K562 (cell line): ENCODE measurements around the gene IQGAP3. TPM values are rescaled to one million over a fixed set of nuclear protein-coding genes. Genes with fewer than 3 reads are reported as not detected.

ENCODE experiments used
- GATAD2A ChIP-seq: fragments of 450-650 bp; IDR thresholded peaks from 2 replicates; pipeline ENCODE4 v1.6.1; 2017
- KDM5B ChIP-seq: fragments of 200-600 bp; sonication (generic); IDR thresholded peaks from 2 replicates; pipeline ENCODE4 v1.6.1; 2012; ENCODE audit warnings: low read depth, mild to moderate bottlenecking, moderate library complexity, low read length, control low read depth, inconsistent platforms; ENCODE audit not compliant: insufficient replicate concordance
- PCBP1 ChIP-seq: fragments of 200-400 bp; formaldehyde crosslinking; IDR thresholded peaks from 2 replicates; pipeline ENCODE4 v1.6.1; 2018; ENCODE audit warnings: mild to moderate bottlenecking, low read depth, low read length; ENCODE audit not compliant: poor library complexity, severe bottlenecking
- TBP ChIP-seq: optimal IDR thresholded peaks from 2 replicates; pipeline ENCODE3; 2011; ENCODE audit warnings: low read depth, low read length, improper control_type of control experiment
- XRCC4 ChIP-seq: IDR thresholded peaks from one replicate; pipeline ENCODE4 v1.6.1; 2011; ENCODE audit not compliant: insufficient read depth, insufficient read length; ENCODE audit errors: extremely low read depth
- YY1 ChIP-seq, 3 experiments: IDR thresholded peaks; 2 replicates each; pipeline ENCODE4 v1.6.1; 2011; ENCODE audit warnings: low read length in 2 of 3, mild to moderate bottlenecking in 2 of 3, moderate library complexity in 2 of 3, borderline replicate concordance in 1 of 3, control low read depth in 1 of 3, low read depth in 1 of 3; ENCODE audit not compliant: insufficient read depth in 3 of 3, insufficient replicate concordance in 2 of 3, control insufficient read depth in 1 of 3, insufficient read length in 1 of 3; ENCODE audit errors: extremely low read depth in 1 of 3
- ZBTB11 ChIP-seq, 3 experiments: fragments of 200-800 bp in 1 of 3; fragments of 250-450 bp in 1 of 3; fragments of 450-650 bp in 1 of 3; sonication (Bioruptor Pico) in 1 of 3; sonication (Bioruptor generic) in 1 of 3; formaldehyde crosslinking in 1 of 3; IDR thresholded peaks; 2 replicates each; pipeline versions ENCODE4 v1.6.1 to v1.8.0; 2016 to 2022; ENCODE audit warnings: mild to moderate bottlenecking in 2 of 3, missing genetic modification characterization in 2 of 3, missing compliant biosample characterization in 1 of 3, moderate library complexity in 1 of 3
- ZBTB12 ChIP-seq: fragments of 250-450 bp; sonication (Bioruptor Pico); IDR thresholded peaks from 2 replicates; pipeline ENCODE4 v1.4.0; 2020
- ZKSCAN3 ChIP-seq: fragments of 250-450 bp; sonication (Bioruptor Pico); IDR thresholded peaks from 2 replicates; pipeline ENCODE4 v1.4.0; 2020
- ZNF277 ChIP-seq: fragments of 250-450 bp; sonication (Bioruptor Pico); IDR thresholded peaks from 2 replicates; pipeline ENCODE4 v1.8.0; 2022; ENCODE audit warnings: inconsistent platforms, mild to moderate bottlenecking, moderate library complexity, borderline replicate concordance
- polyA plus RNA-seq, 8 experiments: library from polyadenylated mRNA; depleted of rRNA in 4 of 8; stranded (reverse) in 5 of 8; unstranded in 3 of 8; fragments of >200 nt; fragmentation: Nextera tagmentation in 2 of 8; fragmentation: Illumina TruSeq in 1 of 8; extraction: Ambion mirVana in 2 of 8; extraction: Trizol in 1 of 8; gene quantifications; 2 replicates each; pipeline versions ENCODE4 v1.2.1 to v1.2.3, GENCODE V29; 2011 to 2014; ENCODE audit warnings: inconsistent platforms in 1 of 8, missing spikeins in 1 of 8
- total RNA-seq, 7 experiments: library from RNA; depleted of rRNA in 6 of 7; stranded (reverse); fragments of >200 nt in 6 of 7; fragmentation: Illumina TruSeq in 2 of 7; extraction: Trizol in 2 of 7; gene quantifications; 2 replicates each; pipeline versions ENCODE4 v1.2.1 to v1.2.3, GENCODE V29; 2011 to 2021; ENCODE audit warnings: low replicate concordance in 1 of 7
- TF ChIP-seq, protein P1 (sequence below): fragments of 450-650 bp; conservative IDR thresholded peaks from 2 replicates; pipeline ENCODE4 v1.6.1; 2016; ENCODE audit warnings: missing genetic modification characterization, low read depth, mild to moderate bottlenecking, control low read depth, missing compliant biosample characterization

The IQGAP3 gene
- total and polyA plus RNA-seq, 9 of the 15 experiments (the other 6 are each of a cell fraction or from before 2014, with no cell fraction given) = 1.4 to 16.6 (median 11.9) TPM

DNA sequence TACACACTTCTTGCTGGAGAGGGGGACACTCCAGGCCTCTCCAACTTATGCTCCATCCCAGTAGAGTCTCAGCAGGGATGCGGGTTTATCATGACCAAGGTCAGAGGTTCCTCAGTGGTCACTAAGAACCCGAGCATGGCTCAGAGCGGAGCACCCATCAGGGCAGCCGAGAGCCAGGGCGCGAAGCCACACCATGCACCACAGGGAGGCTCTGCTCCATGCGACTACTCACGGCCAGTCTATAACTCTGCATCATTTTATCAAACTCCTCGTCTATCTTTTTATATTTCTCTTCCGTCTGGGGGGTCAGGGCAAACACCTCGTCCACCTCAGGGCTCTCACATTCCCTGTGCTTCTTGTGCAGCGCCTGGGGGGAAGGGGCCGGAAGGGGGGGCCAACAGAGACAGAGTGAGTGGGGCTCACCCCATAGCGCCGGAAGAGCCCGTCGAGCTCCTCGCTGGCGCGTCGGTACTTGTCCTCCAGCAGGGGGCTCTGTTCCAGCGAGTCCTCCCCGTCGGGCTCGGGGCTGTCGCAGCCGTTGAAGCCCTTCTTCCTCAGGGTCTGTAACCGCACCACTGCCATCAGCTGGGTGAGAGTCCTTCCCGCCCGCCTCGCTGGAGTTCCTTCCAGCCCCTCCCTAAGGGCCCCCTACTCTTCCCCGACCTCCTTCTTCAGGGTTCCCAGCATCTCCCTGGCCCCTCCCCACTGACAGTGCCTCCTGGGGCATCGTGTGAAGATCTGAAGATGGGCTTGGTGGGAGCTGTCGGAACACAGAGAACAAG, 91.8 kb downstream of the IQGAP3 start (continued):
- TF ChIP-seq XRCC4 (no peak), ZNF277 (CRISPR knock-in tag) (no peak), TBP (no peak), PCBP1 (no peak), YY1 (IDR thresholded peaks at IDR 0.05; ENCODE audit: borderline replicate concordance in 1 of 3, control insufficient read depth in 1 of 3, extremely low read depth in 1 of 3, insufficient read depth in 3 of 3, insufficient read length in 1 of 3, insufficient replicate concordance in 2 of 3, low read depth in 1 of 3, low read length in 2 of 3) (peak in 2 of 3 experiments; percentile 56 to 63), ZBTB11 (CRISPR knock-in tag; IDR thresholded peaks at IDR 0.05) (no peak), GATAD2A (no peak), ZBTB12 (CRISPR knock-in tag) (no peak), KDM5B (no peak), ZKSCAN3 (CRISPR knock-in tag) (no peak)
- TF ChIP-seq, protein P1, sequence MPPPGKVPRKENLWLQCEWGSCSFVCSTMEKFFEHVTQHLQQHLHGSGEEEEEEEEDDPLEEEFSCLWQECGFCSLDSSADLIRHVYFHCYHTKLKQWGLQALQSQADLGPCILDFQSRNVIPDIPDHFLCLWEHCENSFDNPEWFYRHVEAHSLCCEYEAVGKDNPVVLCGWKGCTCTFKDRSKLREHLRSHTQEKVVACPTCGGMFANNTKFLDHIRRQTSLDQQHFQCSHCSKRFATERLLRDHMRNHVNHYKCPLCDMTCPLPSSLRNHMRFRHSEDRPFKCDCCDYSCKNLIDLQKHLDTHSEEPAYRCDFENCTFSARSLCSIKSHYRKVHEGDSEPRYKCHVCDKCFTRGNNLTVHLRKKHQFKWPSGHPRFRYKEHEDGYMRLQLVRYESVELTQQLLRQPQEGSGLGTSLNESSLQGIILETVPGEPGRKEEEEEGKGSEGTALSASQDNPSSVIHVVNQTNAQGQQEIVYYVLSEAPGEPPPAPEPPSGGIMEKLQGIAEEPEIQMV (tag) = no peak
